ENCODE measurements around the gene SLC22A1. TPM values are rescaled to one million over a fixed set of nuclear protein-coding genes. Genes with fewer than 3 reads are reported as not detected.

The SLC22A1 gene
- total RNA-seq, 1 experiment from 2014 or later, result 1.2 TPM

DNA sequence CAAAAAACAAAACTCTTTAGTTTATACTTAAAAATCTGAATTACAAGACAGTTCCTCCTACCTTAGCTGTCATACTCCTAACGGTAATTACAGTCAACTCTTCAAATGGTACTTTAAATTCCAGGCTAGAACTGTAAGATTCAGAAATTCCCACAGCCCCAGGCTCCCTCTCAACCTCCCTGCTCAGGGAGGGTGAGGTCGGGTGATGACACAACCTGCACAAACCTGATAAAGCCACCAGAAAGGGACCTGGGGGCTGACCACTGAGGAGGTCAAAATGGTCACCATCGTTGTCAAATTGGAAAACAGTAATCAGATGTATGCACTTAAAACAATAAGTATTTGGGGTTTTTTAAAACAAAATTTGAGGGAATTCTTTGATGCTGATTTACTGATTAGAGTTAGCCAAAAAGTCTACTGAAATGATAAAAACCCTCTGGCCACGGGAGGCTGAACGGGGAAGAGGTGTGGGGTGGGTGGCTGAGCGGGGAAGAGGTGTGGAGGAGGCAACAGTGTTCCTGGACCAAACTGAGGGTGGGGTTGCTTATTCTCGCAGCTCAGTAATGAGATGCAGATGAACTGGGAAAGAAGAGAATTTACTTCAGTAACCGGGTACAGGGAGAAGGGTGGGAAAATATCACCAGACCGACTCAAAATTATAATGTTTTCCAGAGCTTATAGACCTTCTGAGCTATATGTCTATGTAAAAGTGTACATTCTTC is 52.4 kb downstream of the SLC22A1 start:
- peaks cover 20% of the 10 kb centered on the region for H3K4me1 Mint-ChIP-seq
- H3K4me3 Mint-ChIP-seq, result no peak overlapping the region
- H3K9me3 Mint-ChIP-seq, result no peaks in the 10 kb centered on the region
- TF ChIP-seq TCF7 (CRISPR knock-in tag; IDR thresholded peaks at IDR 0.05; ENCODE audit: low read depth) (no peak), ZNF423 (CRISPR knock-in tag; IDR thresholded peaks at IDR 0.05) (no peak), IRF1 (CRISPR knock-in tag; IDR thresholded peaks at IDR 0.05) (no peak), RELA (CRISPR knock-in tag; IDR thresholded peaks at IDR 0.05; ENCODE audit: borderline replicate concordance) (no peak), CREM (CRISPR knock-in tag; IDR thresholded peaks at IDR 0.05) (no peak), CREB1 (CRISPR knock-in tag; IDR thresholded peaks at IDR 0.05) (no peak), JAZF1 (CRISPR knock-in tag; IDR thresholded peaks at IDR 0.05) (no peak), KAT7 (CRISPR knock-in tag; IDR thresholded peaks at IDR 0.05; ENCODE audit: borderline replicate concordance) (no peak), NFYB (CRISPR knock-in tag; conservative IDR thresholded peaks at IDR 0.05; ENCODE audit: low read depth) (no peak), FOXK1 (CRISPR knock-in tag; IDR thresholded peaks at IDR 0.05) (no peak), ATF2 (CRISPR knock-in tag; IDR thresholded peaks at IDR 0.05; ENCODE audit: borderline replicate concordance, low read depth) (no peak), TP53 (CRISPR knock-in tag; IDR thresholded peaks at IDR 0.05) (no peak), ZBTB21 (CRISPR knock-in tag; IDR thresholded peaks at IDR 0.05; ENCODE audit: borderline replicate concordance) (no peak), PRRX2 (CRISPR knock-in tag; IDR thresholded peaks at IDR 0.05) (no peak)
- TF ChIP-seq, protein P1, sequence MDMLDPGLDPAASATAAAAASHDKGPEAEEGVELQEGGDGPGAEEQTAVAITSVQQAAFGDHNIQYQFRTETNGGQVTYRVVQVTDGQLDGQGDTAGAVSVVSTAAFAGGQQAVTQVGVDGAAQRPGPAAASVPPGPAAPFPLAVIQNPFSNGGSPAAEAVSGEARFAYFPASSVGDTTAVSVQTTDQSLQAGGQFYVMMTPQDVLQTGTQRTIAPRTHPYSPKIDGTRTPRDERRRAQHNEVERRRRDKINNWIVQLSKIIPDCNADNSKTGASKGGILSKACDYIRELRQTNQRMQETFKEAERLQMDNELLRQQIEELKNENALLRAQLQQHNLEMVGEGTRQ (CRISPR knock-in tag; IDR thresholded peaks at IDR 0.05), result no peak
- TF ChIP-seq, protein P2, sequence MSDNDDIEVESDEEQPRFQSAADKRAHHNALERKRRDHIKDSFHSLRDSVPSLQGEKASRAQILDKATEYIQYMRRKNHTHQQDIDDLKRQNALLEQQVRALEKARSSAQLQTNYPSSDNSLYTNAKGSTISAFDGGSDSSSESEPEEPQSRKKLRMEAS (CRISPR knock-in tag; IDR thresholded peaks at IDR 0.05), result no peak
- TF ChIP-seq, protein P3, sequence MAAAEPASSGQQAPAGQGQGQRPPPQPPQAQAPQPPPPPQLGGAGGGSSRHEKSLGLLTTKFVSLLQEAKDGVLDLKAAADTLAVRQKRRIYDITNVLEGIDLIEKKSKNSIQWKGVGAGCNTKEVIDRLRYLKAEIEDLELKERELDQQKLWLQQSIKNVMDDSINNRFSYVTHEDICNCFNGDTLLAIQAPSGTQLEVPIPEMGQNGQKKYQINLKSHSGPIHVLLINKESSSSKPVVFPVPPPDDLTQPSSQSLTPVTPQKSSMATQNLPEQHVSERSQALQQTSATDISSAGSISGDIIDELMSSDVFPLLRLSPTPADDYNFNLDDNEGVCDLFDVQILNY (CRISPR knock-in tag; IDR thresholded peaks at IDR 0.05), result no peak
- TF ChIP-seq, protein P4, sequence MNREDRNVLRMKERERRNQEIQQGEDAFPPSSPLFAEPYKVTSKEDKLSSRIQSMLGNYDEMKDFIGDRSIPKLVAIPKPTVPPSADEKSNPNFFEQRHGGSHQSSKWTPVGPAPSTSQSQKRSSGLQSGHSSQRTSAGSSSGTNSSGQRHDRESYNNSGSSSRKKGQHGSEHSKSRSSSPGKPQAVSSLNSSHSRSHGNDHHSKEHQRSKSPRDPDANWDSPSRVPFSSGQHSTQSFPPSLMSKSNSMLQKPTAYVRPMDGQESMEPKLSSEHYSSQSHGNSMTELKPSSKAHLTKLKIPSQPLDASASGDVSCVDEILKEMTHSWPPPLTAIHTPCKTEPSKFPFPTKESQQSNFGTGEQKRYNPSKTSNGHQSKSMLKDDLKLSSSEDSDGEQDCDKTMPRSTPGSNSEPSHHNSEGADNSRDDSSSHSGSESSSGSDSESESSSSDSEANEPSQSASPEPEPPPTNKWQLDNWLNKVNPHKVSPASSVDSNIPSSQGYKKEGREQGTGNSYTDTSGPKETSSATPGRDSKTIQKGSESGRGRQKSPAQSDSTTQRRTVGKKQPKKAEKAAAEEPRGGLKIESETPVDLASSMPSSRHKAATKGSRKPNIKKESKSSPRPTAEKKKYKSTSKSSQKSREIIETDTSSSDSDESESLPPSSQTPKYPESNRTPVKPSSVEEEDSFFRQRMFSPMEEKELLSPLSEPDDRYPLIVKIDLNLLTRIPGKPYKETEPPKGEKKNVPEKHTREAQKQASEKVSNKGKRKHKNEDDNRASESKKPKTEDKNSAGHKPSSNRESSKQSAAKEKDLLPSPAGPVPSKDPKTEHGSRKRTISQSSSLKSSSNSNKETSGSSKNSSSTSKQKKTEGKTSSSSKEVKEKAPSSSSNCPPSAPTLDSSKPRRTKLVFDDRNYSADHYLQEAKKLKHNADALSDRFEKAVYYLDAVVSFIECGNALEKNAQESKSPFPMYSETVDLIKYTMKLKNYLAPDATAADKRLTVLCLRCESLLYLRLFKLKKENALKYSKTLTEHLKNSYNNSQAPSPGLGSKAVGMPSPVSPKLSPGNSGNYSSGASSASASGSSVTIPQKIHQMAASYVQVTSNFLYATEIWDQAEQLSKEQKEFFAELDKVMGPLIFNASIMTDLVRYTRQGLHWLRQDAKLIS (CRISPR knock-in tag; IDR thresholded peaks at IDR 0.05; ENCODE audit: borderline replicate concordance), result no peak
- ATAC-seq (no peak), DNase-seq (ENCODE audit: low spot score) (no peak)
- ChIA-PET POLR2A (no interaction called here), CTCF (no interaction called here)
- H3K27ac Mint-ChIP-seq, result no peak overlapping the region
- H3K36me3 Mint-ChIP-seq, result no peaks in the 10 kb centered on the region
- no peaks in the 10 kb centered on the region for H3K27me3 Mint-ChIP-seq (ENCODE audit: low read depth)
